Right atrium auricular region (tissue), 2 donors: Measurements from ENCODE around the gene HSPB9. TPM values are rescaled to one million over a fixed set of nuclear protein-coding genes. Genes with fewer than 3 reads are reported as not detected.
"Not testable (repeated sequence)": the region's sequence is repeated elsewhere in the genome, so short reads cannot be mapped to it uniquely, and the experiment has no call there.

Experiments used
- DNase-seq: peaks from one replicate; pipeline ENCODE4 v3.0.0-alpha.2; 2019; ENCODE audit warnings: low spot score
- H3K27ac ChIP-seq, 2 donors: fragments of 200-600 bp; sonication (generic); 1 replicate in 1 of 2; 2 replicates in 1 of 2; pipeline ENCODE4 v1.5.1; 2016 to 2019
- H3K27me3 ChIP-seq, 2 donors: fragments of 200-600 bp; sonication (generic); one replicate each; pipeline versions ENCODE4 v1.5.1 to v1.6.0; 2017 to 2019
- H3K36me3 ChIP-seq: fragments of 200-600 bp; sonication (generic); one replicate; pipeline ENCODE4 v1.5.1; 2016
- H3K4me1 ChIP-seq, 2 donors: fragments of 200-600 bp; sonication (generic); one replicate each; pipeline versions ENCODE4 v1.5.1 to v1.6.0; 2017 to 2019
- H3K4me3 ChIP-seq, 2 donors: fragments of 200-600 bp; sonication (generic); 1 replicate in 1 of 2; 2 replicates in 1 of 2; pipeline ENCODE4 v1.5.1; 2017 to 2019; ENCODE audit warnings: mild to moderate bottlenecking in 1 of 2, moderate library complexity in 1 of 2
- H3K9me3 ChIP-seq, 2 donors: fragments of 200-600 bp; sonication (generic); one replicate each; pipeline ENCODE4 v1.5.1; 2019
- CTCF ChIP-seq, 2 donors: fragments of 200-600 bp; sonication (generic); IDR thresholded peaks; one replicate each; pipeline ENCODE4 v1.5.1; 2019; ENCODE audit warnings: antibody characterized with exemption in 2 of 2
- total RNA-seq, 2 donors: library from RNA; depleted of rRNA; stranded (reverse); fragments of >200 nt; gene quantifications; one replicate each; pipeline ENCODE4 v1.1.0, GENCODE V29; 2016

HSPB9 gene
- total RNA-seq, 2 donors from 2014 or later, result not detected

DNA sequence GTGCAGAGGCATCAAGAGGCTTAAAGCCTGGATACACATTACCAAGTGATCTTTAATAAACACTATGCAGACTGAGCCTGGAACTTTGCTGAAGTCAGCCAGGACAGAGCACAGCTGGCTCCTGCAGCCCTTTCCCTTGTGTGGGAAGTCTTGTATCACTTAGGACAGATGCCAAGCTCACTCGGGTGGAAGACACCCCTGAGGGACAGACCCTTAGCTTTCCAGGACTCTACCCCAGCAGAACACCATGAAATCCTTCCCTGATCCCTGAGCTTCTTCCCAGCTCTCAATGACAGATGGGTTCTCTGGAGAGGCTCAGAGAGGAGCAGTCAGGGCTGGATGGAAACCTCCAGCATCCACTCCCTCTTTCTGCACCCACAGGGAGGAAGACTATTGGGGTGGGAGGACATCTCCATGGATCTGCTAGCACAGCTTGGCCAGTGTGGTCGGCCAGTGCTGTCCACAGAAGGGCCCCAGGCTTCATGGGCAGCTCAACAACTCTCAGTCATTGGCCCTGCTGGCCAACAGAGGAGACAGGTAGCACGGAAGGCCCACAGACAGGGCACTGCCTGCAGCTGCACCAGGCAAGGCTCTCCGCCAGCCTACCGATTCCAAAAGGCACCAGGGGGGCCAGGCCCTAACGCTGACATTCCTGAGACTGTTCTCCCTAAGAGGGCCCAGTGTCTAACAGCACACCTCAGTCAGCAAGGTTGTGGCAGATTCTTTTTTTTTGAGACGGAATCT is 16.3 kb downstream of the HSPB9 start:
- Histone ChIP-seq H3K4me3 (no peak overlapping the region), H3K27ac (peak overlapping the region in 1 of 2 donors; percentile 77), H3K4me1 (peaks cover 0 to 92% of the 10 kb centered on the region in 2 donors), H3K9me3 (no peaks in the 10 kb centered on the region), H3K36me3 (no peaks in the 10 kb centered on the region), H3K27me3 (no peaks in the 10 kb centered on the region)
- TF ChIP-seq CTCF (IDR thresholded peaks at IDR 0.05), result no peak
- no peak for DNase-seq

GRCh38 chr17:42140690-42141089 is 18.1 kb downstream of the HSPB9 start:
- not testable (repeated sequence) for H3K9me3 ChIP-seq, DNase-seq, H3K4me3 ChIP-seq, H3K36me3 ChIP-seq, H3K27me3 ChIP-seq
- peaks cover 0 to 74% of the 10 kb centered on the region in 2 donors for H3K4me1 ChIP-seq
- H3K27ac ChIP-seq, result peak overlapping the region in 1 of 2 donors; percentile 77

GRCh38 chr17:42141382-42141781 is 18.8 kb downstream of the HSPB9 start:
- no peaks in the 10 kb centered on the region for H3K9me3 ChIP-seq
- no peaks in the 10 kb centered on the region for H3K27me3 ChIP-seq
- no peak for TF ChIP-seq CTCF (IDR thresholded peaks at IDR 0.05)
- DNase-seq, result no peak
- H3K36me3 ChIP-seq, result no peaks in the 10 kb centered on the region
- H3K4me3 ChIP-seq, result no peak overlapping the region
- peaks cover 0 to 67% of the 10 kb centered on the region in 2 donors for H3K4me1 ChIP-seq
- peak overlapping the region; percentile 3 to 77 for H3K27ac ChIP-seq

GRCh38 chr17:42142371-42142896 is 19.8 kb downstream of the HSPB9 start:
- no peak overlapping the region for H3K4me3 ChIP-seq
- peak overlapping the region in 1 of 2 donors; percentile 77 for H3K27ac ChIP-seq
- DNase-seq, result no peak
- no peak for TF ChIP-seq CTCF (IDR thresholded peaks at IDR 0.05)
- no peaks in the 10 kb centered on the region for H3K36me3 ChIP-seq
- H3K9me3 ChIP-seq, result no peaks in the 10 kb centered on the region
- peaks cover 0 to 59% of the 10 kb centered on the region in 2 donors for H3K4me1 ChIP-seq
- no peaks in the 10 kb centered on the region for H3K27me3 ChIP-seq

DNA sequence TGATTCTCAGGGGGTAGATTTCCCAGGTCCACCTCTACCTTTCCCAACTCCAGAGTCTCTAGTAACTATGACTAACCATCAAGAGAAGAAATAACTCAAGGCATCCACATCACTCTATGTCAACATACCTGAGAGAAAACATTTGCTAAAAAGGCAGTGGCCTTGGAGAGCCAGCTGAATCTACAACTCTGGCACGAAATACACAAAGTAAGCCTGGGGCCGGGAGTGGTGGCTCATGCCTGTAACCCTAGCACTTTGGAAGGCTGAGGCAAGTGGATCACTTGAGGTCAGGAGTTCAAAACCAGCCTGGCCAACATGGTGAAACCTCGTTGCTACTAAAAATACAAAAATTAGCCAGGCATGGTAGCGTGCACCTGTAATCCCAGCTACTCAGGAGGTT is 20.5 kb downstream of the HSPB9 start:
- H3K4me3 ChIP-seq, H3K36me3 ChIP-seq, H3K9me3 ChIP-seq, DNase-seq, H3K27me3 ChIP-seq: not testable (repeated sequence)
- H3K27ac ChIP-seq, result peak overlapping the region in 1 of 2 donors; percentile 77
- peaks cover 0 to 54% of the 10 kb centered on the region in 2 donors for H3K4me1 ChIP-seq

GRCh38 chr17:42146911-42147607 is 24.5 kb downstream of the HSPB9 start:
- H3K27ac ChIP-seq, result no peak overlapping the region
- no peak for TF ChIP-seq CTCF (IDR thresholded peaks at IDR 0.05)
- no peak for DNase-seq
- peaks cover 0 to 24% of the 10 kb centered on the region in 2 donors for H3K4me1 ChIP-seq
- H3K4me3 ChIP-seq, result no peak overlapping the region
- no peaks in the 10 kb centered on the region for H3K27me3 ChIP-seq
- H3K9me3 ChIP-seq, result no peaks in the 10 kb centered on the region
- H3K36me3 ChIP-seq, result peaks cover 18% of the 10 kb centered on the region
